Astrocyte (in vitro differentiated cells and primary cell): Measurements from ENCODE around the gene PKNOX2. TPM values are rescaled to one million over a fixed set of nuclear protein-coding genes. Genes with fewer than 3 reads are reported as not detected.
A peak's percentile ranks its signal among the peaks of the same experiment; 100 is the strongest.

Experiments used
- DNase-seq: peaks from one replicate; pipeline ENCODE4 v3.0.0-alpha.2; 2010; ENCODE audit warnings: low read depth
- FAIRE-seq: peaks from 2 replicates; lab custom pipeline; 2011; peaks lifted over from hg19 to GRCh38; lab: Jason Lieb, UNC
- H2AFZ ChIP-seq: 2 replicates; pipeline ENCODE4 v1.6.0; 2012; ENCODE audit warnings: low read depth, low read length, inconsistent platforms
- H3K27ac ChIP-seq: 2 replicates; pipeline ENCODE4 v1.5.1; 2011; ENCODE audit warnings: low read depth, low read length, inconsistent platforms
- H3K27me3 ChIP-seq: 2 replicates; pipeline ENCODE4 v1.6.0; 2011; ENCODE audit warnings: low read length, inconsistent platforms; ENCODE audit not compliant: insufficient read depth
- H3K36me3 ChIP-seq: 2 replicates; pipeline ENCODE4 v1.5.1; 2011; ENCODE audit warnings: low read length, inconsistent platforms; ENCODE audit not compliant: insufficient read depth
- H3K4me1 ChIP-seq: 2 replicates; pipeline ENCODE4 v1.5.1; 2011; ENCODE audit warnings: low read length, inconsistent platforms; ENCODE audit not compliant: insufficient read depth
- H3K4me2 ChIP-seq: 2 replicates; pipeline ENCODE4 v1.6.0; 2012; ENCODE audit warnings: low read length, inconsistent platforms
- H3K4me3 ChIP-seq: 2 replicates; pipeline ENCODE4 v1.5.1; 2011; ENCODE audit warnings: low read depth, mild to moderate bottlenecking, low read length, inconsistent platforms; ENCODE audit not compliant: insufficient read depth
- H3K79me2 ChIP-seq: 2 replicates; pipeline ENCODE4 v1.6.0; 2012; ENCODE audit warnings: mild to moderate bottlenecking, low read length, inconsistent platforms; ENCODE audit not compliant: insufficient read depth
- H3K9ac ChIP-seq: 2 replicates; pipeline ENCODE4 v1.6.0; 2012; ENCODE audit warnings: mild to moderate bottlenecking, low read length, inconsistent platforms
- H3K9me3 ChIP-seq: 2 replicates; pipeline ENCODE4 v1.5.1; 2012; ENCODE audit warnings: low read depth, mild to moderate bottlenecking, low read length, inconsistent platforms; ENCODE audit not compliant: insufficient read depth
- H4K20me1 ChIP-seq: 2 replicates; pipeline ENCODE4 v1.6.0; 2012; ENCODE audit warnings: low read length, inconsistent platforms; ENCODE audit not compliant: insufficient read depth
- H3K27ac Mint-ChIP-seq: one replicate; pipeline ENCODE4 v1.8.0; 2021; ENCODE audit warnings: mild to moderate bottlenecking, mixed read lengths; ENCODE audit not compliant: unreplicated experiment
- H3K27me3 Mint-ChIP-seq: one replicate; pipeline ENCODE4 v1.8.0; 2021; ENCODE audit warnings: low read depth, mixed read lengths; ENCODE audit not compliant: unreplicated experiment
- H3K36me3 Mint-ChIP-seq: one replicate; pipeline ENCODE4 v1.8.0; 2021; ENCODE audit warnings: low read depth, mixed read lengths; ENCODE audit not compliant: unreplicated experiment
- H3K4me1 Mint-ChIP-seq: one replicate; pipeline ENCODE4 v1.8.0; 2021; ENCODE audit warnings: low read depth, mixed read lengths; ENCODE audit not compliant: unreplicated experiment
- H3K4me3 Mint-ChIP-seq: one replicate; pipeline ENCODE4 v1.8.0; 2021; ENCODE audit warnings: mild to moderate bottlenecking, moderate library complexity, mixed read lengths; ENCODE audit not compliant: unreplicated experiment
- H3K9me3 Mint-ChIP-seq: one replicate; pipeline ENCODE4 v1.8.0; 2021; ENCODE audit warnings: mild to moderate bottlenecking, mixed read lengths; ENCODE audit not compliant: unreplicated experiment
- CTCF ChIP-seq: IDR thresholded peaks from 2 replicates; pipeline ENCODE4 v1.5.1; 2011; ENCODE audit warnings: low read depth, mild to moderate bottlenecking, inconsistent platforms, low read length, moderate library complexity; ENCODE audit not compliant: insufficient read depth
- EZH2 ChIP-seq: IDR thresholded peaks from 2 replicates; pipeline ENCODE4 v1.6.1; 2012; ENCODE audit warnings: mild to moderate bottlenecking, low read length, inconsistent platforms; ENCODE audit not compliant: insufficient read depth
- total RNA-seq: library from RNA; stranded (reverse); gene quantifications from 2 replicates; pipeline ENCODE4 v1.2.1, GENCODE V29; 2021

The PKNOX2 gene
- total RNA-seq, 1 donor from 2014 or later: 53.4 TPM

DNA sequence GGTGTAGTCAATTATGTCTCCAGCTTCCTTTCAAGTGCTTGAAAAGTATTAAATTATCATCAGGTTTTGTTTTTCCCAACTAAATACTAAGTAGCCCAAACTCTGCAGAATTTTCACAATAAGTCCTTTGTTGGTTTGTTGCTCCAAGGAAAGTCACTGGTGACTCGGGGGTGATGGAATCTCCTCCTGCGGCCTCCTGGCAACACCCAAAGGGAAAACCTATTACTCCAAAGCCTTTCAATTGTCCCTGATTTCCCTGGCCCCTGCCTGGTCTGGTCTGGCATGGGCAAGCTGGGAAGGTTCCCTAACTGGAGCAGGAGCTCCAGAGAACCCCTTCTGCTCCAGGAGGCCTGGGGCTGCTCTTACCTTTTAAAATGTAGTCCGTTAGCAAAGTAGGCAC lies 283.6 kb downstream of the PKNOX2 start:
- H3K4me1 Mint-ChIP-seq: peaks cover 33% of the 10 kb centered on the region
- H2AFZ ChIP-seq: peak overlapping the region; percentile 33

GRCh38 chr11:125449565-125449964 lies 285.0 kb downstream of the PKNOX2 start:
- no peak overlapping the region for H2AFZ ChIP-seq
- peaks cover 15% of the 10 kb centered on the region for H3K4me1 ChIP-seq
- H3K4me3 ChIP-seq: no peak overlapping the region
- H3K27me3 Mint-ChIP-seq: no peaks in the 10 kb centered on the region
- H3K36me3 ChIP-seq: no peaks in the 10 kb centered on the region
- H3K27me3 ChIP-seq: no peaks in the 10 kb centered on the region
- H3K4me2 ChIP-seq: no peak overlapping the region
- no peak for TF ChIP-seq CTCF
- no peak for TF ChIP-seq EZH2
- no peak for FAIRE-seq
- H3K9ac ChIP-seq: no peak overlapping the region
- H4K20me1 ChIP-seq: no peaks in the 10 kb centered on the region
- peaks cover 27% of the 10 kb centered on the region for H3K4me1 Mint-ChIP-seq
- H3K9me3 Mint-ChIP-seq: no peaks in the 10 kb centered on the region
- no peak overlapping the region for H3K27ac Mint-ChIP-seq
- no peak for DNase-seq
- H3K27ac ChIP-seq: no peak overlapping the region
- no peaks in the 10 kb centered on the region for H3K79me2 ChIP-seq
- H3K9me3 ChIP-seq: no peaks in the 10 kb centered on the region
- no peak overlapping the region for H3K4me3 Mint-ChIP-seq
- peaks cover 3% of the 10 kb centered on the region for H3K36me3 Mint-ChIP-seq

More for the DNA sequence above, 283.6 kb downstream of the PKNOX2 start:
- H3K9me3 Mint-ChIP-seq: no peaks in the 10 kb centered on the region
- FAIRE-seq (no peak), DNase-seq (peak; percentile 67)
- peak overlapping the region; percentile 72 for H3K4me2 ChIP-seq
- H3K27ac Mint-ChIP-seq: peak overlapping the region; percentile 14
- no peaks in the 10 kb centered on the region for H3K27me3 Mint-ChIP-seq
- H3K4me3 ChIP-seq: no peak overlapping the region
- TF ChIP-seq CTCF (no peak), EZH2 (no peak)
- H4K20me1 ChIP-seq: no peaks in the 10 kb centered on the region
- H3K36me3 Mint-ChIP-seq: peaks cover 3% of the 10 kb centered on the region
- H3K36me3 ChIP-seq: no peaks in the 10 kb centered on the region
- H3K4me3 Mint-ChIP-seq: no peak overlapping the region
- H3K9me3 ChIP-seq: no peaks in the 10 kb centered on the region
- H3K4me1 ChIP-seq: peaks cover 15% of the 10 kb centered on the region
- H3K27me3 ChIP-seq: no peaks in the 10 kb centered on the region
- peak overlapping the region; percentile 63 for H3K27ac ChIP-seq
- H3K79me2 ChIP-seq: no peaks in the 10 kb centered on the region
- peak overlapping the region; percentile 38 for H3K9ac ChIP-seq

DNA sequence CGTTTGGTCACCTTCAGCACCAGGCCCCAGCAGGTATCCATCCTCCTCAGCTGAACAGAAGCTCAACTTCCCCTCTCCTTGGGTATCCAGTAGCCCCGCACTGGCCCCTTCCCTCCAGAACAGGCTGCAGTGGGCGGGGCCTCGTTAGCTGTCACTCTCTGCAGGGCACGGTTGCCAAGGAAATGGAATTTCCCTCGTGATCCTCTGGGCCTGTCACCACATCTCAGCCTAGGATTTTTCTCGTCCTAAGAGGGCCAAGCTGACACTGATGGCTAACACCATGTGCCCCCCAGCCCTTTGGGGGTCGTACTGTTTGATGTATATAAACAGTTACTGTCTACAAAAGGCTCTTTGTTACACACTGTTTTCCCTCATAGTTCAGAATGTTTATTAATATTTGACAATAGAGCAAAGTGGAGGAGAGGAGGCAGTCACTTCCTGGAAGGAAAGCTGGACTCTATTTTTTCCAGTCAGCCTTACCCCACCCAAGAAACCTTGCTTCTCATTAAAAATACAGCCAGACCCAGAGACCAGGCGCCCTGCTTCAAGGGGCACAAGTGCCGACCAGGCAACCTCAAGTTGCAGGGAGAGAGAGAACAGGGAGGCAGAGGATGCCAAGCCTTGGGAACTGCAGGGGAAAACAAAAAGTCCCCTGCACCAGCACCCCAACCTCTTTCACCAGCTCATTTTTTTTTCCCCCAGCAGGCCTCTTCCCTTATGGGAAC lies 287.0 kb downstream of the PKNOX2 start:
- Histone ChIP-seq H3K27me3 (no peaks in the 10 kb centered on the region), H3K79me2 (no peaks in the 10 kb centered on the region), H3K9me3 (no peaks in the 10 kb centered on the region), H3K27ac (no peak overlapping the region), H3K36me3 (no peaks in the 10 kb centered on the region), H3K4me1 (peaks cover 15% of the 10 kb centered on the region), H4K20me1 (no peaks in the 10 kb centered on the region), H3K4me2 (peak overlapping the region; percentile 10), H3K4me3 (no peak overlapping the region), H3K9ac (no peak overlapping the region), H2AFZ (peak overlapping the region; percentile 60)
- Mint-ChIP-seq H3K4me3 (peak overlapping the region; percentile 42), H3K9me3 (no peaks in the 10 kb centered on the region), H3K36me3 (no peaks in the 10 kb centered on the region), H3K27ac (peak overlapping the region; percentile 83), H3K4me1 (peaks cover 27% of the 10 kb centered on the region), H3K27me3 (no peaks in the 10 kb centered on the region)
- DNase-seq (no peak), FAIRE-seq (no peak)
- TF ChIP-seq EZH2 (no peak), CTCF (no peak)
